GM12878 (cell line): Measurements from ENCODE around the gene RETREG1. TPM values are rescaled to one million over a fixed set of nuclear protein-coding genes. Genes with fewer than 3 reads are reported as not detected.
A peak's percentile ranks its signal among the peaks of the same experiment; 100 is the strongest.

Experiments
- ATAC-seq: fragments of 200-7000 bp; cut with Tn5 transposase; 3 replicates; pipeline ENCODE4 v1.9.1; 2020; ENCODE audit warnings: mild to moderate bottlenecking, moderate library complexity
- BruUV-seq: library from RNA; stranded (reverse); fragments of 400-500 nt; replicated peaks from 2 replicates; lab custom pipeline; 2021; lab: Mats Ljungman, UMichigan
- CTCF ChIA-PET: fragments of 300-600 bp; sonication (Branson Sonifier 250); formaldehyde crosslinking; extraction: SDS; loops from one replicate; lab custom pipeline; 2021; ENCODE audit warnings: inconsistent platforms; lab: Yijun Ruan, JAX
- POLR2A ChIA-PET: fragments of 350-600 bp; formaldehyde crosslinking; extraction: SDS; loops from one replicate; lab custom pipeline; 2021; ENCODE audit warnings: inconsistent platforms; lab: Charles Lee
- RAD21 ChIA-PET: fragments of 300-600 bp; sonication (Branson Sonifier 250); formaldehyde crosslinking; loops from one replicate; lab custom pipeline; 2023; ENCODE audit warnings: antibody characterized with exemption; ENCODE audit not compliant: unreplicated experiment; lab: Charles Lee
- SMC1A ChIA-PET: fragments of 300-600 bp; sonication (Branson Sonifier 250); formaldehyde crosslinking; loops from one replicate; lab custom pipeline; 2023; ENCODE audit not compliant: unreplicated experiment, uncharacterized antibody; lab: Charles Lee
- DNase-seq: peaks from one replicate; pipeline ENCODE4 v3.0.0-alpha.2; 2011; ENCODE audit warnings: low read depth, low spot score
- FAIRE-seq: peaks from 3 replicates; lab custom pipeline; 2011; peaks lifted over from hg19 to GRCh38; lab: Jason Lieb, UNC
- H2AFZ ChIP-seq: 2 replicates; pipeline ENCODE4 v1.6.0; 2011; ENCODE audit warnings: low read depth, low read length, control low read depth; ENCODE audit not compliant: control insufficient read depth
- H3K27ac ChIP-seq: 2 replicates; pipeline ENCODE4 v1.5.1; 2011; ENCODE audit warnings: control low read depth; ENCODE audit not compliant: control insufficient read depth, insufficient read depth
- H3K27me3 ChIP-seq, 2 experiments: replicated peaks in 1 of 2; 2 replicates each; pipeline versions ENCODE4 v1.6.0 to v1.6.1; 2011; ENCODE audit warnings: low read length in 1 of 2; ENCODE audit not compliant: control insufficient read depth in 2 of 2, insufficient read depth in 2 of 2
- H3K36me3 ChIP-seq, 2 experiments: 2 replicates each; pipeline ENCODE4 v1.5.1; 2011; ENCODE audit warnings: low read length in 1 of 2; ENCODE audit not compliant: control insufficient read depth in 2 of 2, insufficient read depth in 2 of 2
- H3K4me1 ChIP-seq: 2 replicates; pipeline ENCODE4 v1.6.1; 2011; ENCODE audit warnings: mild to moderate bottlenecking, low read length, moderate library complexity, mixed read lengths; ENCODE audit not compliant: control insufficient read depth, insufficient read depth
- H3K4me2 ChIP-seq: 2 replicates; pipeline ENCODE4 v1.6.0; 2011; ENCODE audit warnings: control low read depth; ENCODE audit not compliant: control insufficient read depth, insufficient read depth
- H3K4me3 ChIP-seq: fragments of 200-600 bp; sonication (generic); 2 replicates; pipeline ENCODE4 v1.5.1; 2016
- H3K79me2 ChIP-seq: 2 replicates; pipeline ENCODE4 v1.6.0; 2011; ENCODE audit warnings: low read length; ENCODE audit not compliant: control insufficient read depth, insufficient read depth
- H3K9ac ChIP-seq: 2 replicates; pipeline ENCODE4 v1.8.0; 2011; ENCODE audit warnings: low read length, control low read depth, mixed read lengths; ENCODE audit not compliant: control insufficient read depth, insufficient read depth
- H3K9me3 ChIP-seq: replicated peaks from 3 replicates; pipeline ENCODE4 v1.5.1; 2011; ENCODE audit warnings: mild to moderate bottlenecking, low read length; ENCODE audit not compliant: control insufficient read depth, insufficient read depth
- H4K20me1 ChIP-seq: 2 replicates; pipeline ENCODE4 v1.6.0; 2011; ENCODE audit not compliant: control insufficient read depth, insufficient read depth
- BMI1 ChIP-seq: fragments of 450-650 bp; IDR thresholded peaks from 2 replicates; pipeline ENCODE4 v1.6.1; 2016; ENCODE audit warnings: mild to moderate bottlenecking, moderate library complexity, borderline replicate concordance
- EED ChIP-seq: sonication (generic); IDR thresholded peaks from 2 replicates; pipeline ENCODE4 v1.6.1; 2016; ENCODE audit warnings: antibody characterized with exemption, low read depth
- MYB ChIP-seq: fragments of 150-350 bp; IDR thresholded peaks from 2 replicates; pipeline ENCODE4 v1.6.1; 2014; ENCODE audit warnings: mild to moderate bottlenecking, low read depth, low read length, borderline replicate concordance
- RAD21 ChIP-seq: IDR thresholded peaks from 2 replicates; pipeline ENCODE4 v1.6.1; 2011; ENCODE audit warnings: mild to moderate bottlenecking, low read depth, low read length, moderate library complexity; ENCODE audit not compliant: insufficient read depth
- RUNX3 ChIP-seq: IDR thresholded peaks from 2 replicates; pipeline ENCODE4 v1.6.1; 2012; ENCODE audit warnings: low read length, inconsistent platforms
- SPI1 ChIP-seq: IDR thresholded peaks from 2 replicates; pipeline ENCODE4 v1.6.1; 2011; ENCODE audit warnings: low read depth, mild to moderate bottlenecking, low read length, moderate library complexity, borderline replicate concordance; ENCODE audit not compliant: insufficient read depth
- WGBS: methylation state at CpG from one replicate; pipeline ENCODE4 v1.1.6; 2016; ENCODE audit warnings: low lambda C conversion rate; ENCODE audit not compliant: insufficient replicate concordance, insufficient coverage; ENCODE audit errors: missing lambda C conversion rate; 5-methylcytosine and 5-hydroxymethylcytosine counted together
- in situ Hi-C: fragments of 300-500 bp; cut with MboI; formaldehyde crosslinking; loops from 9 replicates; pipeline ENCODE4 v1.14.3; 2018; ENCODE audit warnings: mixed read lengths
- intact Hi-C: fragments of 100-400 bp; cut with micrococcal nuclease; formaldehyde crosslinking; loops from one replicate; pipeline ENCODE4 v1.14.2; 2022; ENCODE audit not compliant: unreplicated experiment
- polyA plus RNA-seq, 11 experiments: library from polyadenylated mRNA; depleted of rRNA in 4 of 11; unstranded in 6 of 11; stranded (reverse) in 5 of 11; fragments of >200 nt; fragmentation: Nextera tagmentation in 4 of 11; fragmentation: Illumina TruSeq in 1 of 11; extraction: Ambion mirVana in 4 of 11; extraction: Trizol in 1 of 11; gene quantifications; 1 replicate in 1 of 11; 2 replicates in 10 of 11; pipeline versions ENCODE4 v1.2.1 to v1.2.3, GENCODE V29; 2011 to 2016; ENCODE audit warnings: inconsistent platforms in 2 of 11, missing spikeins in 2 of 11, low read depth in 1 of 11
- total RNA-seq, 4 experiments: library from RNA; depleted of rRNA in 3 of 4; stranded (reverse); fragments of >200 nt in 3 of 4; fragmentation: Illumina TruSeq in 1 of 4; extraction: Trizol in 1 of 4; gene quantifications; 2 replicates each; pipeline versions ENCODE4 v1.2.1 to v1.2.3, GENCODE V29; 2013 to 2021
- TF ChIP-seq, protein P1 (sequence below): fragments of 450-650 bp; IDR thresholded peaks from 2 replicates; pipeline ENCODE4 v1.6.1; 2016; ENCODE audit warnings: mild to moderate bottlenecking
- TF ChIP-seq, protein P2 (sequence below): IDR thresholded peaks from 2 replicates; pipeline ENCODE4 v1.6.1; 2011; ENCODE audit warnings: mild to moderate bottlenecking, low read depth, low read length, moderate library complexity; ENCODE audit not compliant: insufficient replicate concordance

Gene RETREG1
- total and polyA plus RNA-seq, 10 of the 15 experiments (the other 5 are each of a cell fraction or from before 2014, with no cell fraction given): 3.9 to 8.9 (median 6.4) TPM

DNA sequence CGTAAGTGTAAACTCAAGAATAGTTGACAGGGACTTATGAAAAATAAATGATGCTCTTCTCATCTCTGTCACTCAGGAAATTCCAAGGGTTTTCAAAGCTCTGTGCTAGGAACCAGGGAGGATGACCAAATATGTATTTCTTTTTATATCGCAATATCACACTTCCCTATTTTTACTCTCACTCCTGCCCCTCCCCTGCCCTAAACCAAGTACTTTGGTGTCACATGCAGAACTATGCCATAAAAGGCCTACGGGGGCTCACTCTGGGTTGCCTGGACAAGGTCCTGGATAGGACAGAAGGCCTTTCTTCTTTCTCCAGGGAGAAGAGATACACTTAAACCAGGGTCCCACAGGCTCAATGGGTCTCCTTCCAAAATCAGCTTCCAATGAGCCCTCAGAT is 8.3 kb upstream of the RETREG1 start:
- Histone ChIP-seq H3K36me3 (no peaks in the 10 kb centered on the region), H3K27ac (no peak overlapping the region), H3K27me3 (no peaks in the 10 kb centered on the region), H3K79me2 (no peaks in the 10 kb centered on the region), H3K4me2 (no peak overlapping the region), H2AFZ (no peak overlapping the region), H3K4me1 (no peaks in the 10 kb centered on the region), H3K9me3 (no peaks in the 10 kb centered on the region), H4K20me1 (no peaks in the 10 kb centered on the region), H3K4me3 (no peak overlapping the region), H3K9ac (no peak overlapping the region)
- in situ Hi-C loops (no loop called here), intact Hi-C loops (no loop called here)
- RAD21 ChIA-PET: no interaction called here
- TF ChIP-seq, protein P1, sequence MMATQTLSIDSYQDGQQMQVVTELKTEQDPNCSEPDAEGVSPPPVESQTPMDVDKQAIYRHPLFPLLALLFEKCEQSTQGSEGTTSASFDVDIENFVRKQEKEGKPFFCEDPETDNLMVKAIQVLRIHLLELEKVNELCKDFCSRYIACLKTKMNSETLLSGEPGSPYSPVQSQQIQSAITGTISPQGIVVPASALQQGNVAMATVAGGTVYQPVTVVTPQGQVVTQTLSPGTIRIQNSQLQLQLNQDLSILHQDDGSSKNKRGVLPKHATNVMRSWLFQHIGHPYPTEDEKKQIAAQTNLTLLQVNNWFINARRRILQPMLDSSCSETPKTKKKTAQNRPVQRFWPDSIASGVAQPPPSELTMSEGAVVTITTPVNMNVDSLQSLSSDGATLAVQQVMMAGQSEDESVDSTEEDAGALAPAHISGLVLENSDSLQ: no peak
- TF ChIP-seq EED: no peak
- no peak for TF ChIP-seq RUNX3
- TF ChIP-seq, protein P2, sequence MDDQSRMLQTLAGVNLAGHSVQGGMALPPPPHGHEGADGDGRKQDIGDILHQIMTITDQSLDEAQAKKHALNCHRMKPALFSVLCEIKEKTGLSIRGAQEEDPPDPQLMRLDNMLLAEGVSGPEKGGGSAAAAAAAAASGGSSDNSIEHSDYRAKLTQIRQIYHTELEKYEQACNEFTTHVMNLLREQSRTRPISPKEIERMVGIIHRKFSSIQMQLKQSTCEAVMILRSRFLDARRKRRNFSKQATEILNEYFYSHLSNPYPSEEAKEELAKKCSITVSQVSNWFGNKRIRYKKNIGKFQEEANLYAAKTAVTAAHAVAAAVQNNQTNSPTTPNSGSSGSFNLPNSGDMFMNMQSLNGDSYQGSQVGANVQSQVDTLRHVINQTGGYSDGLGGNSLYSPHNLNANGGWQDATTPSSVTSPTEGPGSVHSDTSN: no peak
- no peak for TF ChIP-seq RAD21
- no peak for TF ChIP-seq BMI1
- TF ChIP-seq SPI1: peak; percentile 11; the same call in 1 of the 2 replicates
- no peak for TF ChIP-seq MYB
- FAIRE-seq (no peak), DNase-seq (no peak), ATAC-seq (peak; percentile 47)
- POLR2A ChIA-PET: no interaction called here
- WGBS: 0% methylated on average over 3 of the region's 3 CpGs
- CTCF ChIA-PET: no interaction called here
- BruUV-seq: no TSS peak
- SMC1A ChIA-PET: no interaction called here
